Endothelial cell of umbilical vein (primary cell): ENCODE results near the gene FAM120B.

Experiments used
- CTCF ChIP-seq, 2 donors: IDR thresholded peaks; 1 replicate in 1 of 2; 2 replicates in 1 of 2; pipeline ENCODE4 v1.5.1; 2011; ENCODE audit warnings: low read length in 2 of 2, mild to moderate bottlenecking in 2 of 2, moderate library complexity in 2 of 2, control low read depth in 1 of 2, inconsistent platforms in 1 of 2, low read depth in 1 of 2; ENCODE audit not compliant: insufficient read depth in 1 of 2; ENCODE audit errors: extremely low read depth in 1 of 2
- EZH2 ChIP-seq: IDR thresholded peaks from 2 replicates; pipeline ENCODE4 v1.6.1; 2012; ENCODE audit warnings: borderline replicate concordance, low read depth, mild to moderate bottlenecking, moderate library complexity, low read length, inconsistent platforms; ENCODE audit not compliant: severe bottlenecking
- MYC ChIP-seq: IDR thresholded peaks from one replicate; pipeline ENCODE4 v1.6.1; 2011; ENCODE audit warnings: mild to moderate bottlenecking, low read depth, low read length
- POLR2A ChIP-seq: IDR thresholded peaks from 2 replicates; pipeline ENCODE4 v1.6.1; 2012; ENCODE audit warnings: low read depth, mild to moderate bottlenecking, control low read depth, low read length
- POLR2AphosphoS5 ChIP-seq: IDR thresholded peaks from 2 replicates; pipeline ENCODE4 v1.6.1; 2012; ENCODE audit warnings: low read depth, mild to moderate bottlenecking, control low read depth, low read length, moderate library complexity; ENCODE audit not compliant: insufficient read depth

- no peak for TF ChIP-seq EZH2
- TF ChIP-seq CTCF (IDR thresholded peaks at IDR 0.05; ENCODE audit: extremely low read depth in 1 of 2, insufficient read depth in 1 of 2, low read depth in 1 of 2, low read length in 2 of 2), result no peak
- TF ChIP-seq POLR2A, result no peak
- no peak for TF ChIP-seq POLR2AphosphoS5
- no peak for TF ChIP-seq MYC
Observed at GRCh38 chr6:170361335-170361734, 54.8 kb downstream of the FAM120B start.
